Ishikawa (cell line): ENCODE results near the gene TBC1D22A.

Experiments used
- CEBPB ChIP-seq: IDR thresholded peaks from 2 replicates; pipeline ENCODE4 v1.6.1; 2012
- CREB1 ChIP-seq: IDR thresholded peaks from 2 replicates; pipeline ENCODE4 v1.6.1; 2012; ENCODE audit warnings: low read depth
- EGR1 ChIP-seq: IDR thresholded peaks from 2 replicates; pipeline ENCODE4 v1.6.1; 2012
- EP300 ChIP-seq: IDR thresholded peaks from 2 replicates; pipeline ENCODE4 v1.6.1; 2012; ENCODE audit warnings: borderline replicate concordance
- FOXM1 ChIP-seq: IDR thresholded peaks from 2 replicates; pipeline ENCODE4 v1.6.1; 2012; ENCODE audit warnings: low read depth, borderline replicate concordance
- MAX ChIP-seq: IDR thresholded peaks from 2 replicates; pipeline ENCODE4 v1.6.1; 2012
- NFIC ChIP-seq: IDR thresholded peaks from 2 replicates; pipeline ENCODE4 v1.6.1; 2012
- RAD21 ChIP-seq: IDR thresholded peaks from 2 replicates; pipeline ENCODE4 v1.6.1; 2012; ENCODE audit warnings: low read depth
- REST ChIP-seq: IDR thresholded peaks from 2 replicates; pipeline ENCODE4 v1.6.1; 2012; ENCODE audit warnings: low read depth, mild to moderate bottlenecking
- TAF1 ChIP-seq: IDR thresholded peaks from 2 replicates; pipeline ENCODE4 v1.6.1; 2012; ENCODE audit warnings: low read depth, mild to moderate bottlenecking
- TCF12 ChIP-seq: IDR thresholded peaks from 2 replicates; pipeline ENCODE4 v1.6.1; 2012; ENCODE audit warnings: low read depth
- TEAD4 ChIP-seq: IDR thresholded peaks from 2 replicates; pipeline ENCODE4 v1.6.1; 2012
- USF1 ChIP-seq: IDR thresholded peaks from 2 replicates; pipeline ENCODE4 v1.6.1; 2012
- YY1 ChIP-seq: IDR thresholded peaks from 2 replicates; pipeline ENCODE4 v1.6.1; 2012; ENCODE audit warnings: low read depth
- ZBTB7A ChIP-seq: IDR thresholded peaks from 2 replicates; pipeline ENCODE4 v1.6.1; 2012; ENCODE audit warnings: low read depth

Gene TBC1D22A

GRCh38 chr22:46887978-46888377, 125.5 kb downstream of the TBC1D22A start:
- TF ChIP-seq TCF12 (no peak), ZBTB7A (no peak)

GRCh38 chr22:46890819-46891218, 128.4 kb downstream of the TBC1D22A start:
- TF ChIP-seq EP300 (no peak), ZBTB7A (no peak), CEBPB (no peak), USF1 (no peak), TAF1 (no peak), CREB1 (no peak), NFIC (no peak)

DNA sequence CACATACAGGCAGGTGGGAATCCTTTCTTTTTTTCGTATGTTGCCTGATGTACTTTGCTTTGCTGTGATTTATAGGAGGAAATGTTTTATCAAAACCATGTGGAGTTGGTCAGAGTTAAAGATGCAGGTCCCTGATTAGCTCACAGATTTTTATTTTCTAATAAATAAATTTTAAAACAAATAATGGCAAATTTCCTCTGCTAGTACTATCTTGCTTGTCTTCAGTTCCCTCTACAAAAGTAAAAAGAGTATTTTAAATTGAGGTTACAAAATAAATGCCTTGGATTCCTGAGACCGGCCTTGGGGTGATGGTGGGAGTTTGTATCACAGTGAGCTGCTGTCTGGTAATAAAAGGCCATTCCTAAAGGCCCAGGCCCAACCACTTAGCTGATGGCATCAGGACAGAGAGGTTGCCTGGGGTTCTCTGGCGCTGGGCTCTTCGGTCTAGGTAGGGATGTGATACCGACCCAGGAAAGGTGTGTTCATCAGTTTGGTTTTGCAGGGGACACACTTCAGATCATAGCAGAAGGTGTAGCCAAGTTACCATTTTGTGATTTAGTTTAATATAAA, 129.0 kb downstream of the TBC1D22A start:
- TF ChIP-seq CREB1 (no peak), YY1 (no peak), REST (no peak), ZBTB7A (no peak), NFIC (no peak), FOXM1 (no peak), TAF1 (no peak), EGR1 (no peak), USF1 (no peak), MAX (no peak), TEAD4 (no peak), CEBPB (no peak), RAD21 (no peak)

DNA sequence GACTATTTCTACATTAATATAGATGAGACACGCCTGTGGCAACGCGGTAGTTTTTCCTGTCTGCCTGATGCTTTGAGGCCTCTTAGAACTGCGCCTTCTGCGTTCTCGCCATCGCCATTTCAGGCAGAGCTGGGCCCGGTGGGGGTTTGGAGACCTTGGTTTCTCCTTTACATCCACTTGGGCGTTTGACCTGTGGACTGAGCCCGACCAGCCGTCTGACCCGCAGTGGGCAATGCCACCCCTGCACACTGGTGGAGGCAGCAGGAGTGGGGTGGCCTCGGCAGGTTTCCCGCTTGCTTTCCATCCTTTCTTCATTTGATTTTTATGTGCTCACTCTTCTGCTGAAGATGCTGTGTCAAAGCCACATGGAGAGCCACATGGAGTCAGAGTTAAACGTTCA, 130.4 kb downstream of the TBC1D22A start:
- TF ChIP-seq CEBPB (no peak), TEAD4 (no peak), TAF1 (no peak), USF1 (no peak), REST (no peak), ZBTB7A (no peak), TCF12 (no peak), EP300 (no peak)

DNA sequence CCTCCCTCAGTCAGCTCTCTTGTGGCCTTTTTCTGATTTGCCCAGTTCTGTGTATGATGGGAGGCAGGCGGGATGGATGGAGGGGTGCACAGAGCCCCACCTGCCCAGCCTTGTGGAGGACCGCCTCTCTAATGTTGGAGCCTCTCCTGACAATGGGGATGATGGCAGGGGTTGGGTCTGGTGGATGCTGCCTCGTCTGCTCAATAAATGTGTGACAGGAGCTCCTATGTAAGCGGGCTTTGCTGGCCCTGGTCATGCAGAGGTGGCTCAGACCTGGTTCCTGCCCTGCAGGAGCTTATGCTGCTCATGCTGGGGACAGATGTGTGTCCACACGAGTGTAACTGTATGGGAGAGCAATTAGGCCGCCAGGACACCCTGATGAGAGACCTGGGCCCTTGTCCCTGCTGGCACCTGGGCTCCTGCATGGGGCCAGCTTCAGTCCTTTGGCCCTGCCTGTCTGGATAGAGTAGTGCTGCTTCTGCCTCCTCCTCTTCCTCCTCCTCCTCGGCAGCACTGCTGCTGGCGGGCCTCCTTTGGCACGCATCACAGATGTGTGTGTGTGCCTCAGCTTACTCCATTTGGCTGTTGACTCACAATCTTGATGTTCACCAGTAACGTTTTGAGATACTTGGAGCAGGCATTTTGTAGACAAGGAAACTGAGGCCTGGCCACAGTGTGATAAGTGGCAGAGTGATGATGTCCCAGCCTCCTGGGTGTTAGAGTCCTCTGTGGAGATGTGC, 131.0 kb downstream of the TBC1D22A start:
- no peak for TF ChIP-seq TAF1
- TF ChIP-seq NFIC: no peak
- no peak for TF ChIP-seq ZBTB7A
- TF ChIP-seq TCF12: no peak
- no peak for TF ChIP-seq MAX
- TF ChIP-seq YY1: no peak
- TF ChIP-seq RAD21: no peak
- TF ChIP-seq EP300: no peak
- no peak for TF ChIP-seq FOXM1
- TF ChIP-seq USF1: no peak
- TF ChIP-seq CREB1: no peak
- no peak for TF ChIP-seq CEBPB
- no peak for TF ChIP-seq EGR1
- TF ChIP-seq TEAD4: no peak
- TF ChIP-seq REST: no peak
